SK-N-SH treated with all-trans-retinoic acid at 6 μM for 48 hours (cell line): Measurements from ENCODE around the gene FASTKD2.

Source experiments
- ARNTL ChIP-seq: fragments of 450-650 bp; formaldehyde crosslinking; IDR thresholded peaks from 2 replicates; pipeline ENCODE4 v1.5.0; 2020; ENCODE audit warnings: low read depth, mild to moderate bottlenecking, moderate library complexity, borderline replicate concordance
- ESRRG ChIP-seq: fragments of 250-450 bp; sonication (Bioruptor Pico); IDR thresholded peaks from 2 replicates; pipeline ENCODE4 v1.6.1; 2021; ENCODE audit warnings: mild to moderate bottlenecking
- ISL1 ChIP-seq: fragments of 250-450 bp; sonication (Bioruptor Pico); IDR thresholded peaks from 2 replicates; pipeline ENCODE4 v2.1.2; 2022; ENCODE audit warnings: mild to moderate bottlenecking, moderate library complexity
- PATZ1 ChIP-seq: fragments of 250-450 bp; sonication (Bioruptor Pico); IDR thresholded peaks from 2 replicates; pipeline ENCODE4 v1.8.0; 2020; ENCODE audit warnings: mild to moderate bottlenecking, moderate library complexity, borderline replicate concordance
- RARB ChIP-seq: fragments of 250-450 bp; sonication (Bioruptor Pico); IDR thresholded peaks from 2 replicates; pipeline ENCODE4 v1.8.0; 2021; ENCODE audit warnings: mild to moderate bottlenecking, moderate library complexity
- SNAI2 ChIP-seq: fragments of 250-450 bp; sonication (Bioruptor Pico); IDR thresholded peaks from 2 replicates; pipeline ENCODE4 v1.5.0; 2020; ENCODE audit warnings: mild to moderate bottlenecking, moderate library complexity
- TCF4 ChIP-seq: fragments of 250-450 bp; sonication (Bioruptor Pico); IDR thresholded peaks from 2 replicates; pipeline ENCODE4 v1.8.0; 2021; ENCODE audit warnings: mild to moderate bottlenecking, moderate library complexity, borderline replicate concordance
- ZC3H10 ChIP-seq: fragments of 250-450 bp; sonication (Bioruptor Pico); IDR thresholded peaks from 2 replicates; pipeline ENCODE4 v1.5.1; 2021; ENCODE audit warnings: mild to moderate bottlenecking, moderate library complexity
- ZFP3 ChIP-seq: fragments of 250-450 bp; sonication (Bioruptor Pico); IDR thresholded peaks from 2 replicates; pipeline ENCODE4 v1.5.0; 2020; ENCODE audit warnings: mild to moderate bottlenecking, moderate library complexity
- ZFP30 ChIP-seq: fragments of 450-650 bp; formaldehyde crosslinking; IDR thresholded peaks from 2 replicates; pipeline ENCODE4 v1.5.0; 2022; ENCODE audit warnings: mild to moderate bottlenecking, moderate library complexity
- ZNF8 ChIP-seq: fragments of 450-650 bp; formaldehyde crosslinking; IDR thresholded peaks from 2 replicates; pipeline ENCODE4 v1.5.0; 2020; ENCODE audit warnings: mild to moderate bottlenecking, moderate library complexity
- TF ChIP-seq, protein P1 (sequence below): fragments of 250-450 bp; sonication (Bioruptor Pico); IDR thresholded peaks from 2 replicates; pipeline ENCODE4 v1.5.1; 2021; ENCODE audit warnings: mild to moderate bottlenecking, moderate library complexity
- TF ChIP-seq, protein P2 (sequence below): fragments of 250-450 bp; sonication (Bioruptor Pico); IDR thresholded peaks from 2 replicates; pipeline ENCODE4 v1.8.0; 2021; ENCODE audit warnings: low read depth, mild to moderate bottlenecking, moderate library complexity, borderline replicate concordance

- TF ChIP-seq ZNF8 = no peak
- no peak for TF ChIP-seq ISL1 (CRISPR knock-in tag)
- TF ChIP-seq, protein P1, sequence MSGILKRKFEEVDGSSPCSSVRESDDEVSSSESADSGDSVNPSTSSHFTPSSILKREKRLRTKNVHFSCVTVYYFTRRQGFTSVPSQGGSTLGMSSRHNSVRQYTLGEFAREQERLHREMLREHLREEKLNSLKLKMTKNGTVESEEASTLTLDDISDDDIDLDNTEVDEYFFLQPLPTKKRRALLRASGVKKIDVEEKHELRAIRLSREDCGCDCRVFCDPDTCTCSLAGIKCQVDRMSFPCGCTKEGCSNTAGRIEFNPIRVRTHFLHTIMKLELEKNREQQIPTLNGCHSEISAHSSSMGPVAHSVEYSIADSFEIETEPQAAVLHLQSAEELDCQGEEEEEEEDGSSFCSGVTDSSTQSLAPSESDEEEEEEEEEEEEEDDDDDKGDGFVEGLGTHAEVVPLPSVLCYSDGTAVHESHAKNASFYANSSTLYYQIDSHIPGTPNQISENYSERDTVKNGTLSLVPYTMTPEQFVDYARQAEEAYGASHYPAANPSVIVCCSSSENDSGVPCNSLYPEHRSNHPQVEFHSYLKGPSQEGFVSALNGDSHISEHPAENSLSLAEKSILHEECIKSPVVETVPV (CRISPR knock-in tag) = no peak
- no peak for TF ChIP-seq ESRRG (CRISPR knock-in tag)
- no peak for TF ChIP-seq SNAI2 (CRISPR knock-in tag)
- no peak for TF ChIP-seq ZFP30 (CRISPR knock-in tag)
- no peak for TF ChIP-seq ZC3H10 (CRISPR knock-in tag)
- no peak for TF ChIP-seq ZFP3 (CRISPR knock-in tag)
- no peak for TF ChIP-seq PATZ1 (CRISPR knock-in tag)
- no peak for TF ChIP-seq RARB (CRISPR knock-in tag)
- no peak for TF ChIP-seq ARNTL (CRISPR knock-in tag)
- TF ChIP-seq, protein P2, sequence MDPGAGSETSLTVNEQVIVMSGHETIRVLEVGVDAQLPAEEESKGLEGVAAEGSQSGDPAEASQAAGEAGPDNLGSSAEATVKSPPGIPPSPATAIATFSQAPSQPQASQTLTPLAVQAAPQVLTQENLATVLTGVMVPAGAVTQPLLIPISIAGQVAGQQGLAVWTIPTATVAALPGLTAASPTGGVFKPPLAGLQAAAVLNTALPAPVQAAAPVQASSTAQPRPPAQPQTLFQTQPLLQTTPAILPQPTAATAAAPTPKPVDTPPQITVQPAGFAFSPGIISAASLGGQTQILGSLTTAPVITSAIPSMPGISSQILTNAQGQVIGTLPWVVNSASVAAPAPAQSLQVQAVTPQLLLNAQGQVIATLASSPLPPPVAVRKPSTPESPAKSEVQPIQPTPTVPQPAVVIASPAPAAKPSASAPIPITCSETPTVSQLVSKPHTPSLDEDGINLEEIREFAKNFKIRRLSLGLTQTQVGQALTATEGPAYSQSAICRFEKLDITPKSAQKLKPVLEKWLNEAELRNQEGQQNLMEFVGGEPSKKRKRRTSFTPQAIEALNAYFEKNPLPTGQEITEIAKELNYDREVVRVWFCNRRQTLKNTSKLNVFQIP (CRISPR knock-in tag) = no peak
- no peak for TF ChIP-seq TCF4 (CRISPR knock-in tag)
Observed at GRCh38 chr2:206802654-206803514, 37.5 kb downstream of the FASTKD2 start.
